CD14-positive monocyte (primary cell): ENCODE results near the gene GIGYF2. TPM values are rescaled to one million over a fixed set of nuclear protein-coding genes. Genes with fewer than 3 reads are reported as not detected.
A peak's percentile ranks its signal among the peaks of the same experiment; 100 is the strongest.

Experiments used
- DNase-seq, 3 donors: peaks; one replicate each; pipeline ENCODE4 v3.0.0-alpha.2; 2011 to 2022
- H2AFZ ChIP-seq: 2 replicates; pipeline ENCODE4 v1.6.0; 2012; ENCODE audit warnings: mild to moderate bottlenecking, low read depth, low read length, inconsistent platforms; ENCODE audit not compliant: insufficient read depth, poor library complexity, severe bottlenecking
- H3K27ac ChIP-seq, 2 donors: 1 replicate in 1 of 2; 2 replicates in 1 of 2; pipeline ENCODE4 v1.5.1; 2012 to 2013; ENCODE audit warnings: low read length in 2 of 2, control low read depth in 1 of 2, inconsistent platforms in 1 of 2, low read depth in 1 of 2, mild to moderate bottlenecking in 1 of 2
- H3K27me3 ChIP-seq, 2 donors: one replicate each; pipeline versions ENCODE4 v1.6.0 to v1.6.1; 2011 to 2013; ENCODE audit warnings: low read length in 2 of 2; ENCODE audit not compliant: control insufficient read depth in 2 of 2, insufficient read depth in 2 of 2
- H3K36me3 ChIP-seq, 2 donors: replicated peaks in 1 of 2; 1 replicate in 1 of 2; 2 replicates in 1 of 2; pipeline versions ENCODE4 v1.5.1 to v1.6.1; 2012 to 2013; ENCODE audit warnings: low read length in 2 of 2, control low read depth in 1 of 2, inconsistent platforms in 1 of 2, mild to moderate bottlenecking in 1 of 2; ENCODE audit not compliant: insufficient read depth in 2 of 2, control insufficient read depth in 1 of 2
- H3K4me1 ChIP-seq, 2 donors: 1 replicate in 1 of 2; 2 replicates in 1 of 2; pipeline versions ENCODE4 v1.5.1 to v1.6.1; 2012 to 2013; ENCODE audit warnings: low read length in 2 of 2, control low read depth in 1 of 2, inconsistent platforms in 1 of 2, mild to moderate bottlenecking in 1 of 2, moderate library complexity in 1 of 2; ENCODE audit not compliant: insufficient read depth in 2 of 2, control insufficient read depth in 1 of 2
- H3K4me2 ChIP-seq: replicated peaks from 2 replicates; pipeline ENCODE3; 2012; ENCODE audit warnings: low read length, moderate library complexity, mild to moderate bottlenecking; ENCODE audit not compliant: poor library complexity, severe bottlenecking; ENCODE audit errors: extremely low read depth
- H3K4me3 ChIP-seq, 3 experiments: fragments of 200-600 bp in 1 of 3; sonication (generic) in 1 of 3; replicated peaks in 1 of 3; 1 replicate in 2 of 3; 2 replicates in 1 of 3; pipeline ENCODE4 v1.5.1; 2011 to 2013; ENCODE audit warnings: low read length in 3 of 3, mild to moderate bottlenecking in 3 of 3, control low read depth in 2 of 3, low read depth in 2 of 3, inconsistent platforms in 1 of 3, moderate library complexity in 1 of 3
- H3K79me2 ChIP-seq: 2 replicates; pipeline ENCODE4 v1.6.0; 2012; ENCODE audit warnings: mild to moderate bottlenecking, control low read depth, inconsistent platforms, low read length, moderate library complexity; ENCODE audit not compliant: insufficient read depth
- H3K9ac ChIP-seq: 2 replicates; pipeline ENCODE4 v1.6.0; 2017; ENCODE audit warnings: low read length, mild to moderate bottlenecking; ENCODE audit not compliant: insufficient read depth, poor library complexity, severe bottlenecking
- H3K9me3 ChIP-seq, 2 donors: replicated peaks in 1 of 2; 1 replicate in 1 of 2; 2 replicates in 1 of 2; pipeline versions ENCODE4 v1.5.1 to v1.6.1; 2012 to 2013; ENCODE audit warnings: low read length in 2 of 2, control low read depth in 1 of 2; ENCODE audit not compliant: control insufficient read depth in 1 of 2, insufficient read depth in 1 of 2
- H4K20me1 ChIP-seq: 2 replicates; pipeline ENCODE4 v1.6.0; 2012; ENCODE audit warnings: mild to moderate bottlenecking, low read length, control low read depth, moderate library complexity; ENCODE audit not compliant: insufficient read depth
- H3K27ac Mint-ChIP-seq, 7 donors: one replicate each; pipeline ENCODE4 v1.8.0; 2020; ENCODE audit warnings: mild to moderate bottlenecking in 7 of 7, mixed read lengths in 7 of 7, moderate library complexity in 6 of 7, inconsistent platforms in 2 of 7
- H3K27me3 Mint-ChIP-seq, 3 donors: one replicate each; pipeline ENCODE4 v1.8.0; 2021 to 2022; ENCODE audit warnings: low read depth in 3 of 3, mild to moderate bottlenecking in 3 of 3, mixed read lengths in 3 of 3, moderate library complexity in 3 of 3, inconsistent platforms in 1 of 3
- H3K36me3 Mint-ChIP-seq, 2 donors: one replicate each; pipeline ENCODE4 v1.8.0; 2020; ENCODE audit warnings: mixed read lengths in 2 of 2, inconsistent platforms in 1 of 2, mild to moderate bottlenecking in 1 of 2
- H3K4me1 Mint-ChIP-seq: one replicate; pipeline ENCODE4 v1.8.0; 2020; ENCODE audit warnings: mild to moderate bottlenecking, mixed read lengths
- H3K4me3 Mint-ChIP-seq, 2 donors: one replicate each; pipeline ENCODE4 v1.8.0; 2020; ENCODE audit warnings: mild to moderate bottlenecking in 2 of 2, mixed read lengths in 2 of 2, moderate library complexity in 1 of 2
- H3K9me3 Mint-ChIP-seq, 7 donors: one replicate each; pipeline ENCODE4 v1.8.0; 2020 to 2022; ENCODE audit warnings: mixed read lengths in 7 of 7, mild to moderate bottlenecking in 6 of 7, moderate library complexity in 6 of 7, inconsistent platforms in 2 of 7
- CTCF ChIP-seq: fragments of 200-600 bp; IDR thresholded peaks from one replicate; pipeline ENCODE4 v1.8.0; 2022; ENCODE audit warnings: antibody characterized with exemption, mild to moderate bottlenecking
- WGBS: methylation state at CpG from one replicate; pipeline ENCODE4 v1.1.5; 2013; ENCODE audit warnings: missing lambda C conversion rate; ENCODE audit not compliant: insufficient coverage; 5-methylcytosine and 5-hydroxymethylcytosine counted together
- intact Hi-C, 2 donors: fragments of 100-400 bp; cut with micrococcal nuclease; formaldehyde crosslinking; loops; one replicate each; pipeline versions ENCODE4 v1.15.0 to v1.15.1; 2023
- polyA plus RNA-seq, 3 donors: library from polyadenylated mRNA; depleted of rRNA in 1 of 3; unstranded in 2 of 3; stranded (reverse) in 1 of 3; fragments of 300-500 nt in 2 of 3; fragments of >200 nt in 1 of 3; fragmentation: Illumina TruSeq in 2 of 3; gene quantifications; 1 replicate in 2 of 3; 2 replicates in 1 of 3; pipeline ENCODE4 v1.2.3, GENCODE V29; 2012 to 2021

GIGYF2 gene
- polyA plus RNA-seq, 3 donors = 7.7 to 20.7 (median 17.3) TPM

GRCh38 chr2:232707076-232707475, 9.9 kb downstream of the GIGYF2 start:
- Histone ChIP-seq H4K20me1 (peaks cover 79% of the 10 kb centered on the region), H3K27me3 (no peaks in the 10 kb centered on the region), H3K9me3 (no peaks in the 10 kb centered on the region), H3K79me2 (peaks cover 89% of the 10 kb centered on the region), H3K4me3 (no peak overlapping the region), H3K4me1 (no peaks in the 10 kb centered on the region), H2AFZ (no peak overlapping the region), H3K36me3 (peaks cover 49 to 80% of the 10 kb centered on the region in 2 donors), H3K9ac (no peak overlapping the region), H3K4me2 (no peak overlapping the region), H3K27ac (no peak overlapping the region)
- no peak for DNase-seq
- no peaks in the 10 kb centered on the region for H3K4me1 Mint-ChIP-seq
- peaks cover 30 to 75% of the 10 kb centered on the region in 2 donors for H3K36me3 Mint-ChIP-seq
- H3K27ac Mint-ChIP-seq = no peak overlapping the region
- WGBS = 100% methylated on average over 1 of the region's 4 CpGs
- peaks cover 0 to 2% (median 0%) of the 10 kb centered on the region in 3 donors for H3K27me3 Mint-ChIP-seq
- TF ChIP-seq CTCF = no peak
- intact Hi-C loops = no loop called here
- peaks cover 0 to 2% (median 0%) of the 10 kb centered on the region in 7 donors for H3K9me3 Mint-ChIP-seq
- no peak overlapping the region for H3K4me3 Mint-ChIP-seq

- H3K9me3 ChIP-seq = no peaks in the 10 kb centered on the region
- H3K27me3 Mint-ChIP-seq = peaks cover 0 to 2% (median 0%) of the 10 kb centered on the region in 3 donors
- no peak overlapping the region for H3K4me3 Mint-ChIP-seq
- peaks cover 87% of the 10 kb centered on the region for H4K20me1 ChIP-seq
- H3K27me3 ChIP-seq = no peaks in the 10 kb centered on the region
- intact Hi-C loops = no loop called here
- H3K36me3 ChIP-seq = peaks cover 49 to 82% of the 10 kb centered on the region in 2 donors
- no peaks in the 10 kb centered on the region for H3K9me3 Mint-ChIP-seq
- no peak overlapping the region for H3K4me3 ChIP-seq
- H2AFZ ChIP-seq = no peak overlapping the region
- H3K4me1 Mint-ChIP-seq = peaks cover 2% of the 10 kb centered on the region
- no peak overlapping the region for H3K4me2 ChIP-seq
- H3K9ac ChIP-seq = no peak overlapping the region
- peaks cover 33 to 66% of the 10 kb centered on the region in 2 donors for H3K36me3 Mint-ChIP-seq
- DNase-seq = no peak
- H3K27ac Mint-ChIP-seq = peak overlapping the region in 2 of 7 donors; percentile 20 to 47
- H3K27ac ChIP-seq = no peak overlapping the region
- H3K4me1 ChIP-seq = no peaks in the 10 kb centered on the region
- no peak for TF ChIP-seq CTCF
- H3K79me2 ChIP-seq = peaks cover 91% of the 10 kb centered on the region
These were observed 16.4 kb downstream of the GIGYF2 start for GRCh38 chr2:232713505-232713904.
